ENCODE data around the gene IGSF10. TPM values are rescaled to one million over a fixed set of nuclear protein-coding genes. Genes with fewer than 3 reads are reported as not detected.

IGSF10 gene
- total and polyA plus RNA-seq, 10 of the 15 experiments (the other 5 are each of a cell fraction or from before 2014, with no cell fraction given), result under 0.01 to 0.18 (median 0.03) TPM; not detected in 2

GRCh38 chr3:151415289-151415688, 45.6 kb downstream of the IGSF10 start:
- H2AFZ ChIP-seq (ENCODE audit: control insufficient read depth, low read depth, low read length), result no peak overlapping the region
- no peak overlapping the region for H3K4me3 ChIP-seq
- ChIA-PET CTCF (interaction anchor here (0.7 kb wide), 1 partner anchor 462 kb away, joined by 6 read pairs; no protein-coding TSS in a partner anchor), RAD21 (ENCODE audit: unreplicated experiment) (no interaction called here), SMC1A (ENCODE audit: uncharacterized antibody, unreplicated experiment) (no interaction called here), POLR2A (no interaction called here)
- H3K4me2 ChIP-seq (ENCODE audit: control insufficient read depth, insufficient read depth), result no peak overlapping the region
- no TSS peak for BruUV-seq (replicated peaks)
- WGBS (ENCODE audit: insufficient coverage, insufficient replicate concordance, low lambda C conversion rate, missing lambda C conversion rate), result 35% methylated on average over 1 of the region's 1 CpG
- H3K27ac ChIP-seq (ENCODE audit: control insufficient read depth, insufficient read depth), result no peak overlapping the region
- no peaks in the 10 kb centered on the region for H3K4me1 ChIP-seq (ENCODE audit: control insufficient read depth, insufficient read depth, low read length)
- H3K79me2 ChIP-seq (ENCODE audit: control insufficient read depth, insufficient read depth, low read length), result no peaks in the 10 kb centered on the region
- FAIRE-seq (no peak), DNase-seq (ENCODE audit: low read depth, low spot score) (no peak), ATAC-seq (no peak)
- in situ Hi-C loops (cut with MboI) (no loop called here), intact Hi-C loops (cut with micrococcal nuclease; ENCODE audit: unreplicated experiment) (no loop called here)
- no peaks in the 10 kb centered on the region for H4K20me1 ChIP-seq (ENCODE audit: control insufficient read depth, insufficient read depth)
- H3K9me3 ChIP-seq (replicated peaks; ENCODE audit: control insufficient read depth, insufficient read depth, low read length), result no peaks in the 10 kb centered on the region; the same call in 2 of the 3 replicates
- H3K27me3 ChIP-seq (replicated peaks in 1 of 2; ENCODE audit: control insufficient read depth in 2 of 2, insufficient read depth in 2 of 2, low read length in 1 of 2), result no peaks in the 10 kb centered on the region; a peak in 2 of 4 replicates
- H3K36me3 ChIP-seq (ENCODE audit: control insufficient read depth in 2 of 2, insufficient read depth in 2 of 2, low read length in 1 of 2), result no peaks in the 10 kb centered on the region
- no peak overlapping the region for H3K9ac ChIP-seq (ENCODE audit: control insufficient read depth, insufficient read depth, low read length)
- TF ChIP-seq RFX5 (IDR thresholded peaks at IDR 0.05; ENCODE audit: low read depth, low read length), result no peak
- TF ChIP-seq TBL1XR1 (IDR thresholded peaks at IDR 0.05; ENCODE audit: low read depth, low read length), result no peak
- TF ChIP-seq EP300 (IDR thresholded peaks at IDR 0.05; ENCODE audit: borderline replicate concordance in 1 of 2, control insufficient read depth in 1 of 2, low read depth in 2 of 2, low read length in 2 of 2), result no peak
- TF ChIP-seq NFYB (IDR thresholded peaks at IDR 0.05; ENCODE audit: insufficient read depth, low read depth, low read length), result no peak
- TF ChIP-seq BMI1 (IDR thresholded peaks at IDR 0.05; ENCODE audit: borderline replicate concordance), result no peak
- TF ChIP-seq IRF3 (IDR thresholded peaks at IDR 0.05), result no peak
- TF ChIP-seq CBFB (IDR thresholded peaks at IDR 0.05; ENCODE audit: low read depth), result no peak
